Neural progenitor cell (in vitro differentiated cells): Measurements from ENCODE around the gene RBKS.

Experiments
- EZH2phosphoT487 ChIP-seq: fragments of 200-600 bp; sonication (generic); IDR thresholded peaks from 2 replicates; pipeline ENCODE4 v1.6.1; 2017; ENCODE audit warnings: antibody characterized with exemption
- TF ChIP-seq, protein P1 (sequence below): fragments of 200-600 bp; sonication (generic); IDR thresholded peaks from 2 replicates; pipeline ENCODE4 v1.5.1; 2017; ENCODE audit warnings: antibody characterized with exemption, mild to moderate bottlenecking

- TF ChIP-seq, protein P1, sequence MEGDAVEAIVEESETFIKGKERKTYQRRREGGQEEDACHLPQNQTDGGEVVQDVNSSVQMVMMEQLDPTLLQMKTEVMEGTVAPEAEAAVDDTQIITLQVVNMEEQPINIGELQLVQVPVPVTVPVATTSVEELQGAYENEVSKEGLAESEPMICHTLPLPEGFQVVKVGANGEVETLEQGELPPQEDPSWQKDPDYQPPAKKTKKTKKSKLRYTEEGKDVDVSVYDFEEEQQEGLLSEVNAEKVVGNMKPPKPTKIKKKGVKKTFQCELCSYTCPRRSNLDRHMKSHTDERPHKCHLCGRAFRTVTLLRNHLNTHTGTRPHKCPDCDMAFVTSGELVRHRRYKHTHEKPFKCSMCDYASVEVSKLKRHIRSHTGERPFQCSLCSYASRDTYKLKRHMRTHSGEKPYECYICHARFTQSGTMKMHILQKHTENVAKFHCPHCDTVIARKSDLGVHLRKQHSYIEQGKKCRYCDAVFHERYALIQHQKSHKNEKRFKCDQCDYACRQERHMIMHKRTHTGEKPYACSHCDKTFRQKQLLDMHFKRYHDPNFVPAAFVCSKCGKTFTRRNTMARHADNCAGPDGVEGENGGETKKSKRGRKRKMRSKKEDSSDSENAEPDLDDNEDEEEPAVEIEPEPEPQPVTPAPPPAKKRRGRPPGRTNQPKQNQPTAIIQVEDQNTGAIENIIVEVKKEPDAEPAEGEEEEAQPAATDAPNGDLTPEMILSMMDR, result no peak
- TF ChIP-seq EZH2phosphoT487, result no peak
Observed at GRCh38 chr2:27903018-27903417, 12.8 kb upstream of the RBKS start.
